GM21390 (cell line): Measurements from ENCODE around the gene LRRC10B.

ENCODE experiments used
- ATAC-seq: cut with Tn5 transposase; IDR thresholded peaks from one replicate; pipeline ENCODE4 v1.9.1; 2021; ENCODE audit not compliant: unreplicated experiment

The LRRC10B gene

GRCh38 chr11:61486011-61486620 lies 22.4 kb upstream of the LRRC10B start:
- no peak for ATAC-seq

- no peak for ATAC-seq
These were observed 21.8 kb upstream of the LRRC10B start for GRCh38 chr11:61486779-61487178.

GRCh38 chr11:61487342-61488025 lies 21.1 kb upstream of the LRRC10B start:
- no peak for ATAC-seq

GRCh38 chr11:61488651-61489291 lies 19.8 kb upstream of the LRRC10B start:
- ATAC-seq: no peak

- no peak for ATAC-seq
These were observed 18.5 kb upstream of the LRRC10B start for GRCh38 chr11:61489833-61490721.

GRCh38 chr11:61491736-61492395 lies 16.7 kb upstream of the LRRC10B start:
- no peak for ATAC-seq

GRCh38 chr11:61494381-61494961 lies 14.1 kb upstream of the LRRC10B start:
- ATAC-seq: no peak

- no peak for ATAC-seq
These were observed 12.5 kb upstream of the LRRC10B start for GRCh38 chr11:61495801-61496601.

- no peak for ATAC-seq
These were observed 11.7 kb upstream of the LRRC10B start for GRCh38 chr11:61496602-61497400.

- no peak for ATAC-seq
These were observed 11.1 kb upstream of the LRRC10B start for GRCh38 chr11:61497473-61497872.

- ATAC-seq: no peak
These were observed 10.7 kb upstream of the LRRC10B start for GRCh38 chr11:61497876-61498275.

GRCh38 chr11:61498767-61499341 lies 9.7 kb upstream of the LRRC10B start:
- no peak for ATAC-seq

- no peak for ATAC-seq
These were observed 8.6 kb upstream of the LRRC10B start for GRCh38 chr11:61499816-61500491.

GRCh38 chr11:61502522-61502921 lies 6.0 kb upstream of the LRRC10B start:
- ATAC-seq: no peak

- ATAC-seq: no peak
These were observed 5.3 kb upstream of the LRRC10B start for GRCh38 chr11:61503135-61503770.

- ATAC-seq: no peak
These were observed 3.4 kb upstream of the LRRC10B start for GRCh38 chr11:61505106-61505505.

GRCh38 chr11:61505640-61506155 lies 2.9 kb upstream of the LRRC10B start:
- no peak for ATAC-seq
